ENCODE data around the gene PDIA5. TPM values are rescaled to one million over a fixed set of nuclear protein-coding genes. Genes with fewer than 3 reads are reported as not detected.

The PDIA5 gene
- total RNA-seq, 1 donor from 2014 or later, result 33.6 TPM

- Histone ChIP-seq H3K9me3 (no peaks in the 10 kb centered on the region), H3K4me3 (no peak overlapping the region), H3K4me1 (no peaks in the 10 kb centered on the region), H3K27me3 (no peaks in the 10 kb centered on the region), H3K36me3 (peaks cover 23% of the 10 kb centered on the region), H3K27ac (no peak overlapping the region)
- DNase-seq (no peak), ATAC-seq (no peak)
- intact Hi-C loops (cut with DNase I), result no loop called here
- TF ChIP-seq CTCF (IDR thresholded peaks at IDR 0.05), result no peak
Measured at GRCh38 chr3:123116116-123116515, 49.3 kb downstream of the PDIA5 start.

- no peaks in the 10 kb centered on the region for H3K4me1 ChIP-seq
- TF ChIP-seq CTCF (IDR thresholded peaks at IDR 0.05), result no peak
- no peaks in the 10 kb centered on the region for H3K9me3 ChIP-seq
- H3K27me3 ChIP-seq, result no peaks in the 10 kb centered on the region
- intact Hi-C loops (cut with DNase I), result no loop called here
- ATAC-seq, result no peak
- no peak overlapping the region for H3K27ac ChIP-seq
- peaks cover 35% of the 10 kb centered on the region for H3K36me3 ChIP-seq
- DNase-seq, result no peak
- no peak overlapping the region for H3K4me3 ChIP-seq
Measured at GRCh38 chr3:123119388-123119787, 52.6 kb downstream of the PDIA5 start.

GRCh38 chr3:123119802-123120201 is 53.0 kb downstream of the PDIA5 start:
- peaks cover 39% of the 10 kb centered on the region for H3K36me3 ChIP-seq
- H3K9me3 ChIP-seq, result no peaks in the 10 kb centered on the region
- no peaks in the 10 kb centered on the region for H3K27me3 ChIP-seq
- TF ChIP-seq CTCF (IDR thresholded peaks at IDR 0.05), result no peak
- no peak overlapping the region for H3K4me3 ChIP-seq
- no peak for DNase-seq
- peak; percentile 14 for ATAC-seq
- H3K4me1 ChIP-seq, result no peaks in the 10 kb centered on the region
- intact Hi-C loops (cut with DNase I), result no loop called here
- no peak overlapping the region for H3K27ac ChIP-seq

GRCh38 chr3:123120573-123120972 is 53.7 kb downstream of the PDIA5 start:
- peaks cover 41% of the 10 kb centered on the region for H3K36me3 ChIP-seq
- no peak for ATAC-seq
- H3K27ac ChIP-seq, result peak overlapping the region; percentile 36
- no peak overlapping the region for H3K4me3 ChIP-seq
- intact Hi-C loops (cut with DNase I), result no loop called here
- H3K4me1 ChIP-seq, result no peaks in the 10 kb centered on the region
- H3K27me3 ChIP-seq, result no peaks in the 10 kb centered on the region
- no peak for TF ChIP-seq CTCF (IDR thresholded peaks at IDR 0.05)
- no peak for DNase-seq
- no peaks in the 10 kb centered on the region for H3K9me3 ChIP-seq

- no peak for ATAC-seq
- Histone ChIP-seq H3K4me1 (no peaks in the 10 kb centered on the region), H3K9me3 (no peaks in the 10 kb centered on the region), H3K36me3 (peaks cover 50% of the 10 kb centered on the region), H3K27me3 (no peaks in the 10 kb centered on the region), H3K27ac (no peak overlapping the region), H3K4me3 (no peak overlapping the region)
- intact Hi-C loops (cut with DNase I), result no loop called here
- no peak for DNase-seq
- no peak for TF ChIP-seq CTCF (IDR thresholded peaks at IDR 0.05)
Measured at GRCh38 chr3:123122057-123122456, 55.2 kb downstream of the PDIA5 start.

Measured in upper lobe of right lung (tissue), 1 donor.